Measurements from ENCODE around the gene COL4A3.

Gene COL4A3

GRCh38 chr2:227163998-227164762 lies at the start of gene COL4A3, which contains the start of gene COL4A4:
Gene COL4A3 (plus strand): TSS chr2:227164624. CDS start chr2:227164727, 103 bp downstream.
Gene COL4A4 (minus strand): TSS chr2:227164205. CDS start chr2:227147483, 16,722 bp downstream.
- peaks cover 0 to 17% of the 10 kb centered on the region in 2 donors for H3K4me1 ChIP-seq (ENCODE audit: control insufficient read depth in 1 of 2, insufficient read depth in 2 of 2, low read length in 2 of 2)
- H3K4me3 ChIP-seq (ENCODE audit: low read depth in 1 of 2, low read length in 2 of 2), result peak within 1 kb of the TSS; percentile 38 to 70
- peaks cover 25% of the 10 kb centered on the region for H3K27me3 ChIP-seq (ENCODE audit: low read depth, low read length)
- no peak within 1 kb of the TSS for H3K27ac ChIP-seq (ENCODE audit: low read length)
- H3K9me3 ChIP-seq (ENCODE audit: control insufficient read depth in 1 of 2, low read length in 2 of 2), result peaks cover 0 to 7% of the 10 kb centered on the region in 2 donors
- H3K36me3 ChIP-seq (ENCODE audit: control insufficient read depth in 1 of 2, insufficient read depth in 2 of 2, low read length in 2 of 2), result no peaks in the 10 kb centered on the region

- Histone ChIP-seq H3K9me3 (ENCODE audit: control insufficient read depth in 1 of 2, low read length in 2 of 2) (no peaks in the 10 kb centered on the region), H3K4me1 (ENCODE audit: control insufficient read depth in 1 of 2, insufficient read depth in 2 of 2, low read length in 2 of 2) (no peaks in the 10 kb centered on the region), H3K4me3 (ENCODE audit: low read depth in 1 of 2, low read length in 2 of 2) (no peak overlapping the region), H3K27me3 (ENCODE audit: low read depth, low read length) (no peaks in the 10 kb centered on the region), H3K36me3 (ENCODE audit: control insufficient read depth in 1 of 2, insufficient read depth in 2 of 2, low read length in 2 of 2) (no peaks in the 10 kb centered on the region), H3K27ac (ENCODE audit: low read length) (no peak overlapping the region)
These were observed 48.7 kb upstream of the COL4A3 start for GRCh38 chr2:227115761-227116160.

GRCh38 chr2:227117027-227117426 lies 47.4 kb upstream of the COL4A3 start:
- no peak overlapping the region for H3K27ac ChIP-seq (ENCODE audit: low read length)
- H3K36me3 ChIP-seq (ENCODE audit: control insufficient read depth in 1 of 2, insufficient read depth in 2 of 2, low read length in 2 of 2), result no peaks in the 10 kb centered on the region
- no peaks in the 10 kb centered on the region for H3K9me3 ChIP-seq (ENCODE audit: control insufficient read depth in 1 of 2, low read length in 2 of 2)
- no peaks in the 10 kb centered on the region for H3K4me1 ChIP-seq (ENCODE audit: control insufficient read depth in 1 of 2, insufficient read depth in 2 of 2, low read length in 2 of 2)
- H3K27me3 ChIP-seq (ENCODE audit: low read depth, low read length), result no peaks in the 10 kb centered on the region
- H3K4me3 ChIP-seq (ENCODE audit: low read depth in 1 of 2, low read length in 2 of 2), result no peak overlapping the region

- no peaks in the 10 kb centered on the region for H3K4me1 ChIP-seq (ENCODE audit: control insufficient read depth in 1 of 2, insufficient read depth in 2 of 2, low read length in 2 of 2)
- no peaks in the 10 kb centered on the region for H3K27me3 ChIP-seq (ENCODE audit: low read depth, low read length)
- no peaks in the 10 kb centered on the region for H3K36me3 ChIP-seq (ENCODE audit: control insufficient read depth in 1 of 2, insufficient read depth in 2 of 2, low read length in 2 of 2)
- H3K27ac ChIP-seq (ENCODE audit: low read length), result no peak overlapping the region
- H3K4me3 ChIP-seq (ENCODE audit: low read depth in 1 of 2, low read length in 2 of 2), result no peak overlapping the region
- no peaks in the 10 kb centered on the region for H3K9me3 ChIP-seq (ENCODE audit: control insufficient read depth in 1 of 2, low read length in 2 of 2)
These were observed 46.6 kb upstream of the COL4A3 start for GRCh38 chr2:227117852-227118251.

GRCh38 chr2:227118353-227118752 lies 46.1 kb upstream of the COL4A3 start:
- no peaks in the 10 kb centered on the region for H3K36me3 ChIP-seq (ENCODE audit: control insufficient read depth in 1 of 2, insufficient read depth in 2 of 2, low read length in 2 of 2)
- no peak overlapping the region for H3K27ac ChIP-seq (ENCODE audit: low read length)
- no peaks in the 10 kb centered on the region for H3K27me3 ChIP-seq (ENCODE audit: low read depth, low read length)
- H3K9me3 ChIP-seq (ENCODE audit: control insufficient read depth in 1 of 2, low read length in 2 of 2), result no peaks in the 10 kb centered on the region
- H3K4me3 ChIP-seq (ENCODE audit: low read depth in 1 of 2, low read length in 2 of 2), result no peak overlapping the region
- no peaks in the 10 kb centered on the region for H3K4me1 ChIP-seq (ENCODE audit: control insufficient read depth in 1 of 2, insufficient read depth in 2 of 2, low read length in 2 of 2)

GRCh38 chr2:227123697-227124096 lies 40.7 kb upstream of the COL4A3 start:
- Histone ChIP-seq H3K27me3 (ENCODE audit: low read depth, low read length) (no peaks in the 10 kb centered on the region), H3K4me1 (ENCODE audit: control insufficient read depth in 1 of 2, insufficient read depth in 2 of 2, low read length in 2 of 2) (no peaks in the 10 kb centered on the region), H3K9me3 (ENCODE audit: control insufficient read depth in 1 of 2, low read length in 2 of 2) (no peaks in the 10 kb centered on the region), H3K27ac (ENCODE audit: low read length) (no peak overlapping the region), H3K36me3 (ENCODE audit: control insufficient read depth in 1 of 2, insufficient read depth in 2 of 2, low read length in 2 of 2) (no peaks in the 10 kb centered on the region), H3K4me3 (ENCODE audit: low read depth in 1 of 2, low read length in 2 of 2) (no peak overlapping the region)

- no peaks in the 10 kb centered on the region for H3K36me3 ChIP-seq (ENCODE audit: control insufficient read depth in 1 of 2, insufficient read depth in 2 of 2, low read length in 2 of 2)
- H3K27me3 ChIP-seq (ENCODE audit: low read depth, low read length), result no peaks in the 10 kb centered on the region
- H3K9me3 ChIP-seq (ENCODE audit: control insufficient read depth in 1 of 2, low read length in 2 of 2), result no peaks in the 10 kb centered on the region
- no peak overlapping the region for H3K27ac ChIP-seq (ENCODE audit: low read length)
- H3K4me1 ChIP-seq (ENCODE audit: control insufficient read depth in 1 of 2, insufficient read depth in 2 of 2, low read length in 2 of 2), result no peaks in the 10 kb centered on the region
- H3K4me3 ChIP-seq (ENCODE audit: low read depth in 1 of 2, low read length in 2 of 2), result no peak overlapping the region
These were observed 39.6 kb upstream of the COL4A3 start for GRCh38 chr2:227124811-227125210.

- Histone ChIP-seq H3K27me3 (ENCODE audit: low read depth, low read length) (no peaks in the 10 kb centered on the region), H3K36me3 (ENCODE audit: control insufficient read depth in 1 of 2, insufficient read depth in 2 of 2, low read length in 2 of 2) (no peaks in the 10 kb centered on the region), H3K4me1 (ENCODE audit: control insufficient read depth in 1 of 2, insufficient read depth in 2 of 2, low read length in 2 of 2) (no peaks in the 10 kb centered on the region), H3K4me3 (ENCODE audit: low read depth in 1 of 2, low read length in 2 of 2) (no peak overlapping the region), H3K9me3 (ENCODE audit: control insufficient read depth in 1 of 2, low read length in 2 of 2) (no peaks in the 10 kb centered on the region), H3K27ac (ENCODE audit: low read length) (no peak overlapping the region)
These were observed 38.9 kb upstream of the COL4A3 start for GRCh38 chr2:227125506-227125905.

- Histone ChIP-seq H3K36me3 (ENCODE audit: control insufficient read depth in 1 of 2, insufficient read depth in 2 of 2, low read length in 2 of 2) (no peaks in the 10 kb centered on the region), H3K4me1 (ENCODE audit: control insufficient read depth in 1 of 2, insufficient read depth in 2 of 2, low read length in 2 of 2) (no peaks in the 10 kb centered on the region), H3K4me3 (ENCODE audit: low read depth in 1 of 2, low read length in 2 of 2) (no peak overlapping the region), H3K9me3 (ENCODE audit: control insufficient read depth in 1 of 2, low read length in 2 of 2) (no peaks in the 10 kb centered on the region), H3K27ac (ENCODE audit: low read length) (no peak overlapping the region), H3K27me3 (ENCODE audit: low read depth, low read length) (no peaks in the 10 kb centered on the region)
These were observed 37.2 kb upstream of the COL4A3 start for GRCh38 chr2:227127201-227127600.

GRCh38 chr2:227130636-227131035 lies 33.8 kb upstream of the COL4A3 start:
- no peaks in the 10 kb centered on the region for H3K4me1 ChIP-seq (ENCODE audit: control insufficient read depth in 1 of 2, insufficient read depth in 2 of 2, low read length in 2 of 2)
- no peaks in the 10 kb centered on the region for H3K9me3 ChIP-seq (ENCODE audit: control insufficient read depth in 1 of 2, low read length in 2 of 2)
- no peaks in the 10 kb centered on the region for H3K27me3 ChIP-seq (ENCODE audit: low read depth, low read length)
- no peaks in the 10 kb centered on the region for H3K36me3 ChIP-seq (ENCODE audit: control insufficient read depth in 1 of 2, insufficient read depth in 2 of 2, low read length in 2 of 2)
- no peak overlapping the region for H3K27ac ChIP-seq (ENCODE audit: low read length)
- no peak overlapping the region for H3K4me3 ChIP-seq (ENCODE audit: low read depth in 1 of 2, low read length in 2 of 2)

- Histone ChIP-seq H3K4me3 (ENCODE audit: low read depth in 1 of 2, low read length in 2 of 2) (no peak overlapping the region), H3K27ac (ENCODE audit: low read length) (no peak overlapping the region), H3K36me3 (ENCODE audit: control insufficient read depth in 1 of 2, insufficient read depth in 2 of 2, low read length in 2 of 2) (no peaks in the 10 kb centered on the region), H3K9me3 (ENCODE audit: control insufficient read depth in 1 of 2, low read length in 2 of 2) (no peaks in the 10 kb centered on the region), H3K4me1 (ENCODE audit: control insufficient read depth in 1 of 2, insufficient read depth in 2 of 2, low read length in 2 of 2) (no peaks in the 10 kb centered on the region), H3K27me3 (ENCODE audit: low read depth, low read length) (no peaks in the 10 kb centered on the region)
These were observed 31.4 kb upstream of the COL4A3 start for GRCh38 chr2:227132986-227133385.

GRCh38 chr2:227134591-227134990 lies 29.8 kb upstream of the COL4A3 start:
- no peaks in the 10 kb centered on the region for H3K36me3 ChIP-seq (ENCODE audit: control insufficient read depth in 1 of 2, insufficient read depth in 2 of 2, low read length in 2 of 2)

More at GRCh38 chr2:227134591-227134990, 29.8 kb upstream of the COL4A3 start:
- no peaks in the 10 kb centered on the region for H3K4me1 ChIP-seq (ENCODE audit: control insufficient read depth in 1 of 2, insufficient read depth in 2 of 2, low read length in 2 of 2)
- H3K27ac ChIP-seq (ENCODE audit: low read length), result no peak overlapping the region
- no peaks in the 10 kb centered on the region for H3K27me3 ChIP-seq (ENCODE audit: low read depth, low read length)
- no peaks in the 10 kb centered on the region for H3K9me3 ChIP-seq (ENCODE audit: control insufficient read depth in 1 of 2, low read length in 2 of 2)
- H3K4me3 ChIP-seq (ENCODE audit: low read depth in 1 of 2, low read length in 2 of 2), result no peak overlapping the region
